Mesenchymal stem cell (in vitro differentiated cells and primary cell): ENCODE data around the gene ITGB2. TPM values are rescaled to one million over a fixed set of nuclear protein-coding genes. Genes with fewer than 3 reads are reported as not detected.

ENCODE experiments used
- DNase-seq: peaks from one replicate; pipeline ENCODE4 v3.0.0-alpha.2; 2013
- H2AFZ ChIP-seq: one replicate; pipeline ENCODE4 v1.6.1; 2013; ENCODE audit warnings: low read depth, mild to moderate bottlenecking, control low read depth, inconsistent platforms, low read length, moderate library complexity
- H2AK5ac ChIP-seq: 2 replicates; pipeline ENCODE4 v1.6.1; 2013; ENCODE audit warnings: low read length, moderate library complexity, mild to moderate bottlenecking, inconsistent platforms; ENCODE audit not compliant: severe bottlenecking
- H2BK120ac ChIP-seq: one replicate; pipeline ENCODE4 v1.6.1; 2013; ENCODE audit warnings: low read depth, mild to moderate bottlenecking, inconsistent platforms, low read length, moderate library complexity
- H2BK12ac ChIP-seq, 2 experiments: one replicate each; pipeline ENCODE4 v1.6.1; 2013; ENCODE audit warnings: inconsistent platforms in 2 of 2, low read length in 2 of 2, mild to moderate bottlenecking in 2 of 2, moderate library complexity in 2 of 2, control low read depth in 1 of 2
- H2BK15ac ChIP-seq: one replicate; pipeline ENCODE4 v1.6.1; 2013; ENCODE audit warnings: mild to moderate bottlenecking, low read depth, inconsistent platforms; ENCODE audit not compliant: poor library complexity, severe bottlenecking
- H2BK5ac ChIP-seq: 2 replicates; pipeline ENCODE4 v1.6.1; 2013; ENCODE audit warnings: low read depth, mild to moderate bottlenecking, low read length, control low read depth, inconsistent platforms; ENCODE audit not compliant: poor library complexity, severe bottlenecking
- H3K14ac ChIP-seq, 2 experiments: one replicate each; pipeline ENCODE4 v1.6.1; 2013; ENCODE audit warnings: inconsistent platforms in 2 of 2, low read length in 2 of 2, control low read depth in 1 of 2, mild to moderate bottlenecking in 1 of 2, moderate library complexity in 1 of 2
- H3K18ac ChIP-seq, 2 experiments: one replicate each; pipeline ENCODE4 v1.6.1; 2013; ENCODE audit warnings: inconsistent platforms in 2 of 2, low read length in 2 of 2, control low read depth in 1 of 2, low read depth in 1 of 2, mild to moderate bottlenecking in 1 of 2
- H3K23ac ChIP-seq, 2 experiments: one replicate each; pipeline ENCODE4 v1.6.1; 2013; ENCODE audit warnings: inconsistent platforms in 2 of 2, low read length in 2 of 2, mild to moderate bottlenecking in 2 of 2, moderate library complexity in 2 of 2, control low read depth in 1 of 2
- H3K27ac ChIP-seq: 2 replicates; pipeline ENCODE4 v1.5.1; 2013; ENCODE audit warnings: mild to moderate bottlenecking, moderate library complexity, low read length, control low read depth, inconsistent platforms; ENCODE audit not compliant: poor library complexity, severe bottlenecking
- H3K27me3 ChIP-seq, 2 experiments: 2 replicates each; pipeline versions ENCODE4 v1.6.1 to v1.7.0; 2013; ENCODE audit warnings: low read length in 2 of 2, mild to moderate bottlenecking in 2 of 2, moderate library complexity in 2 of 2, control low read depth in 1 of 2, inconsistent platforms in 1 of 2; ENCODE audit not compliant: control insufficient read depth in 1 of 2, insufficient read depth in 1 of 2
- H3K36me3 ChIP-seq, 2 experiments: 2 replicates each; pipeline versions ENCODE4 v1.6.1 to v1.7.0; 2013; ENCODE audit warnings: low read length in 2 of 2, control low read depth in 1 of 2, inconsistent platforms in 1 of 2, low read depth in 1 of 2, mild to moderate bottlenecking in 1 of 2; ENCODE audit not compliant: insufficient read depth in 2 of 2, control insufficient read depth in 1 of 2
- H3K4ac ChIP-seq, 2 experiments: one replicate each; pipeline ENCODE4 v1.6.1; 2013; ENCODE audit warnings: inconsistent platforms in 2 of 2, low read length in 2 of 2, mild to moderate bottlenecking in 2 of 2, moderate library complexity in 2 of 2, control low read depth in 1 of 2, low read depth in 1 of 2
- H3K4me1 ChIP-seq: 2 replicates; pipeline ENCODE4 v1.6.1; 2013; ENCODE audit warnings: low read depth, low read length, control low read depth; ENCODE audit not compliant: control insufficient read depth, insufficient read depth
- H3K4me2 ChIP-seq: 2 replicates; pipeline ENCODE4 v1.6.1; 2013; ENCODE audit warnings: low read length, mild to moderate bottlenecking, inconsistent platforms; ENCODE audit not compliant: poor library complexity, severe bottlenecking
- H3K4me3 ChIP-seq, 2 experiments: 2 replicates each; pipeline versions ENCODE4 v1.5.1 to v1.7.0; 2013; ENCODE audit warnings: low read length in 2 of 2, mild to moderate bottlenecking in 2 of 2, control low read depth in 1 of 2, low read depth in 1 of 2; ENCODE audit not compliant: insufficient read depth in 1 of 2
- H3K79me1 ChIP-seq: replicated peaks from 2 replicates; pipeline ENCODE4 v1.6.1; 2013; ENCODE audit warnings: mild to moderate bottlenecking, control low read depth, low read length, inconsistent platforms; ENCODE audit not compliant: poor library complexity, severe bottlenecking
- H3K9ac ChIP-seq: 2 replicates; pipeline ENCODE4 v1.7.0; 2013; ENCODE audit warnings: mild to moderate bottlenecking, low read length, moderate library complexity
- H3K9me3 ChIP-seq: 2 replicates; pipeline ENCODE4 v1.7.0; 2013; ENCODE audit warnings: mild to moderate bottlenecking, low read length; ENCODE audit not compliant: control insufficient read depth
- H4K8ac ChIP-seq: one replicate; pipeline ENCODE4 v1.6.1; 2013; ENCODE audit warnings: inconsistent platforms, mild to moderate bottlenecking, low read length, moderate library complexity
- H4K91ac ChIP-seq: one replicate; pipeline ENCODE4 v1.6.1; 2013; ENCODE audit warnings: mild to moderate bottlenecking, low read length, inconsistent platforms
- whole genome bisulfite sequencing: methylation state at CpG from one replicate; pipeline ENCODE4 v1.1.7; 2013; ENCODE audit warnings: mixed read lengths; 5-methylcytosine and 5-hydroxymethylcytosine counted together
- polyA plus RNA-seq, 2 experiments: library from polyadenylated mRNA; stranded (reverse); fragments of 200-250 nt; gene quantifications; one replicate each; pipeline ENCODE4 v1.2.3, GENCODE V29; 2013

The ITGB2 gene
- polyA plus RNA-seq (2013, experiment 1 of 2) = 0.40 TPM
- polyA plus RNA-seq (2013, experiment 2 of 2) = 0.14 TPM

GRCh38 chr21:44920694-44921604 lies at the start of gene ITGB2:
ITGB2 (minus strand) TSS chr21:44920899; CDS start chr21:44910782, 10,117 bp downstream.
- no peak for DNase-seq
- no peak within 1 kb of the TSS for H2BK12ac ChIP-seq
- H3K4me2 ChIP-seq = no peak within 1 kb of the TSS
- H3K9me3 ChIP-seq = no peaks in the 10 kb centered on the region
- H2AK5ac ChIP-seq = no peak within 1 kb of the TSS
- H3K27me3 ChIP-seq = peaks cover 67 to 79% of the 10 kb centered on the region in 2 experiments
- no peak within 1 kb of the TSS for H2BK120ac ChIP-seq
- H4K91ac ChIP-seq = peak within 1 kb of the TSS; percentile 18
- H3K4me3 ChIP-seq = peak within 1 kb of the TSS in 1 of 2 experiments; percentile 14
- no peak within 1 kb of the TSS for H3K4ac ChIP-seq
- WGBS = 65% methylated on average over 28 of the region's 29 CpGs
- no peak within 1 kb of the TSS for H4K8ac ChIP-seq
- no peaks in the 10 kb centered on the region for H3K36me3 ChIP-seq
- no peak within 1 kb of the TSS for H3K9ac ChIP-seq
- peak within 1 kb of the TSS in 1 of 2 experiments; percentile 85 for H3K14ac ChIP-seq
- H3K79me1 ChIP-seq = no peaks in the 10 kb centered on the region
- no peak within 1 kb of the TSS for H3K23ac ChIP-seq
- H2BK15ac ChIP-seq = peak within 1 kb of the TSS; percentile 34
- no peak within 1 kb of the TSS for H2BK5ac ChIP-seq
- no peak within 1 kb of the TSS for H2AFZ ChIP-seq
- no peak within 1 kb of the TSS for H3K18ac ChIP-seq
- no peak within 1 kb of the TSS for H3K27ac ChIP-seq
- H3K4me1 ChIP-seq = no peaks in the 10 kb centered on the region

- Histone ChIP-seq H2BK120ac (no peak overlapping the region), H3K4me2 (peak overlapping the region; percentile 10), H3K9ac (no peak overlapping the region), H3K27me3 (no peaks in the 10 kb centered on the region), H2AK5ac (peak overlapping the region; percentile 7), H4K91ac (peak overlapping the region; percentile 85), H3K4me1 (peaks cover 58% of the 10 kb centered on the region), H2BK15ac (peak overlapping the region; percentile 36), H3K36me3 (peaks cover 28 to 53% of the 10 kb centered on the region in 2 experiments), H3K9me3 (no peaks in the 10 kb centered on the region), H3K4ac (peak overlapping the region; percentile 29 to 36), H3K18ac (peak overlapping the region; percentile 54 to 85), H3K14ac (peak overlapping the region in 1 of 2 experiments; percentile 20), H3K27ac (peak overlapping the region; percentile 4), H2AFZ (no peak overlapping the region), H3K79me1 (peaks cover 13% of the 10 kb centered on the region), H2BK12ac (peak overlapping the region; percentile 61 to 82), H2BK5ac (no peak overlapping the region), H3K4me3 (no peak overlapping the region), H3K23ac (no peak overlapping the region), H4K8ac (peak overlapping the region; percentile 94)
- peak; percentile 80 for DNase-seq
- WGBS = 46% methylated on average over 22 of the region's 24 CpGs
Observed at GRCh38 chr21:44969931-44970755, 49.4 kb upstream of the ITGB2 start.

- H2BK15ac ChIP-seq = peak overlapping the region; percentile 12
- no peaks in the 10 kb centered on the region for H3K27me3 ChIP-seq
- H3K36me3 ChIP-seq = peaks cover 24 to 49% of the 10 kb centered on the region in 2 experiments
- H3K27ac ChIP-seq = peak overlapping the region; percentile 52
- WGBS = 69% methylated on average over 20 of the region's 20 CpGs
- H2AFZ ChIP-seq = no peak overlapping the region
- no peak overlapping the region for H2BK5ac ChIP-seq
- no peak overlapping the region for H3K23ac ChIP-seq
- peaks cover 13% of the 10 kb centered on the region for H3K79me1 ChIP-seq
- H3K4ac ChIP-seq = peak overlapping the region in 1 of 2 experiments; percentile 61
- peak overlapping the region; percentile 69 for H4K8ac ChIP-seq
- peaks cover 64% of the 10 kb centered on the region for H3K4me1 ChIP-seq
- peak overlapping the region; percentile 24 to 59 for H2BK12ac ChIP-seq
- H3K9me3 ChIP-seq = no peaks in the 10 kb centered on the region
- H3K18ac ChIP-seq = peak overlapping the region; percentile 69 to 85
- no peak overlapping the region for H3K4me2 ChIP-seq
- H2BK120ac ChIP-seq = peak overlapping the region; percentile 21
- peak overlapping the region in 1 of 2 experiments; percentile 68 for H3K14ac ChIP-seq
- peak overlapping the region; percentile 75 for H2AK5ac ChIP-seq
- H3K4me3 ChIP-seq = no peak overlapping the region
- DNase-seq = no peak
- H3K9ac ChIP-seq = no peak overlapping the region
- H4K91ac ChIP-seq = peak overlapping the region; percentile 77
Observed at GRCh38 chr21:44969066-44969670, 48.5 kb upstream of the ITGB2 start.
